ENCODE measurements around the gene SNX30.

Gene SNX30

DNA sequence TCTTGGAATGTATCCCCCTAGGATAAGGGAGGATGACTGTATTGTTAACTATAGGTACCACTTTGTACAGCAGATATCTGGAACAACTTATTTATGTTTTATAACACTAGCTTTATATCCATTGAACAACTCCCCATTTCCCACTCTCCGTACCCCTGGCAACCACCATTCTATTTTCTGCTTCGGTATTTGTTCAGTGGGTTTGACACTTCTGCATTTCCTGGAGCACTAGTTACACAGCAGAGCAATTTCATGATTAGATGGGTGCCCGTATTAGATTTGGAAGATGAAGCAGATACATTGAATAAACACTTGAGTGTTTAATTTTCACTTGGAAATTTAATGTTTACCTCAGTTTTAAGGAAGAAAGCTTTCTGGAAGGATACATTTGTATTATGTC is 72.7 kb downstream of the SNX30 start:
- TF ChIP-seq, protein P1, sequence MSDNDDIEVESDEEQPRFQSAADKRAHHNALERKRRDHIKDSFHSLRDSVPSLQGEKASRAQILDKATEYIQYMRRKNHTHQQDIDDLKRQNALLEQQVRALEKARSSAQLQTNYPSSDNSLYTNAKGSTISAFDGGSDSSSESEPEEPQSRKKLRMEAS (IDR thresholded peaks at IDR 0.05) = no peak
- TF ChIP-seq TEAD4 (IDR thresholded peaks at IDR 0.05) (no peak), EGR1 (IDR thresholded peaks at IDR 0.05) (no peak), USF1 (IDR thresholded peaks at IDR 0.05) (no peak), YY1 (IDR thresholded peaks at IDR 0.05; ENCODE audit: low read depth) (no peak), REST (IDR thresholded peaks at IDR 0.05; ENCODE audit: low read depth) (no peak), CREB1 (IDR thresholded peaks at IDR 0.05; ENCODE audit: low read depth) (no peak), TCF12 (IDR thresholded peaks at IDR 0.05; ENCODE audit: low read depth) (no peak), TAF1 (IDR thresholded peaks at IDR 0.05; ENCODE audit: low read depth) (no peak), NFIC (IDR thresholded peaks at IDR 0.05) (no peak)

DNA sequence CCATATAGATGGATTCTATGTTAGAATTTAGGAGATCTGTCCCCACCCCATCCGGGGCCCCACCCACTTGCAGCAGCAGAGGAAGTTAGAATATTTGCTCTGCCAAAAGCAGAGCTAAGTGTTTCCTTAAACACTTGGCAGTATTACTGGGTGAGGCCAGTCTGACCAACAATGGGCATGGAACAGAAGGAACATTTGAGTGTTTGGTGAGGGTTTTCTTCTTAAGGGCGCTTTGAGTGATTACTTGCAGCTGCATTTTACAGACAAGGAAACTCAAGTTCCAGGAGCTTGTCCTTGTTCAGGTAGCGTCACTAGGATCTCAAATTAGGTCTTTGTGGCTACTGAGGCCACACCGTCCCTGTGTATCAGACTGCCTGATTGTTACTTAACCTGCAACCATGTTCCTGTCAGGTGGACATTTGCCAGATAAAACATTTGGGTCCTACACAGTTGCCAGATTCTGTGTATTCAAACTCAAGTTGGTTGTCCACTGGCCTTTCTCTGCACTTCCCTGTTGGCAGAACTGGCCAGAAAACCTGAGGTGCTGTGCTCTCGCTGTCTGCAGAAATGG is 80.8 kb downstream of the SNX30 start:
- TF ChIP-seq TCF12 (IDR thresholded peaks at IDR 0.05; ENCODE audit: low read depth) = no peak
- TF ChIP-seq REST (IDR thresholded peaks at IDR 0.05; ENCODE audit: low read depth) = no peak
- no peak for TF ChIP-seq EP300 (IDR thresholded peaks at IDR 0.05; ENCODE audit: borderline replicate concordance)
- TF ChIP-seq CREB1 (IDR thresholded peaks at IDR 0.05; ENCODE audit: low read depth) = no peak
- TF ChIP-seq, protein P1 (IDR thresholded peaks at IDR 0.05) = no peak
- TF ChIP-seq NFIC (IDR thresholded peaks at IDR 0.05) = no peak
- TF ChIP-seq CEBPB (IDR thresholded peaks at IDR 0.05) = no peak

GRCh38 chr9:112831969-112832368 is 81.4 kb downstream of the SNX30 start:
- no peak for TF ChIP-seq REST (IDR thresholded peaks at IDR 0.05; ENCODE audit: low read depth)
- TF ChIP-seq CREB1 (IDR thresholded peaks at IDR 0.05; ENCODE audit: low read depth) = no peak
- TF ChIP-seq EGR1 (IDR thresholded peaks at IDR 0.05) = no peak
- TF ChIP-seq, protein P1 (IDR thresholded peaks at IDR 0.05) = no peak
- TF ChIP-seq CEBPB (IDR thresholded peaks at IDR 0.05) = no peak

DNA sequence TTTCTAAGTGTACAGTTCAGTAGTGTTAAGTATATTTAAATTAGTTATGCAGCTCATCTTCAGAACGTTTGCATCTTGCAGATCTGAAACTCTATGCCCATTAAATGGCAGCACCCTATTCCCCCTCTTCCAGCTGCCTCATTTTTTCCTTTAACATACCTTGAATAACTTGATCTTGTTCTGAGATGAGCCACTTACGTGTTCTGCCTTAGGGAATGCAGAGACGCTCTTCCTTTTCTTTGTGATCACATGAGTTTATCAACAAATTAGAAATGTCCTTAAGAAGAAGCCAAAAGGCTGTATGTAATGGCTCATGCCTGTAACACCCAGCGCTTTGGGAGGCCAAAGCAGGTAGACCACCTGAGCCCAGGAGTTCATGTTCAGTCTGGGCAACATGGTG is 82.5 kb downstream of the SNX30 start:
- TF ChIP-seq REST (IDR thresholded peaks at IDR 0.05; ENCODE audit: low read depth) = no peak
- TF ChIP-seq FOXM1 (IDR thresholded peaks at IDR 0.05; ENCODE audit: borderline replicate concordance, low read depth) = no peak
- TF ChIP-seq USF1 (IDR thresholded peaks at IDR 0.05) = no peak
- TF ChIP-seq CREB1 (IDR thresholded peaks at IDR 0.05; ENCODE audit: low read depth) = no peak
- no peak for TF ChIP-seq TCF12 (IDR thresholded peaks at IDR 0.05; ENCODE audit: low read depth)
- no peak for TF ChIP-seq ZBTB7A (IDR thresholded peaks at IDR 0.05; ENCODE audit: low read depth)
- TF ChIP-seq EP300 (IDR thresholded peaks at IDR 0.05; ENCODE audit: borderline replicate concordance) = no peak
- TF ChIP-seq TEAD4 (IDR thresholded peaks at IDR 0.05) = no peak
- no peak for TF ChIP-seq TAF1 (IDR thresholded peaks at IDR 0.05; ENCODE audit: low read depth)
- no peak for TF ChIP-seq CEBPB (IDR thresholded peaks at IDR 0.05)
- TF ChIP-seq, protein P1 (IDR thresholded peaks at IDR 0.05) = no peak
- no peak for TF ChIP-seq EGR1 (IDR thresholded peaks at IDR 0.05)
- no peak for TF ChIP-seq RAD21 (IDR thresholded peaks at IDR 0.05; ENCODE audit: low read depth)
- no peak for TF ChIP-seq NFIC (IDR thresholded peaks at IDR 0.05)

Data from Ishikawa (cell line).